Limb (tissue), 2 donors: Measurements from ENCODE around the gene PPP3CA.
"Not testable (repeated sequence)": the region's sequence is repeated elsewhere in the genome, so short reads cannot be mapped to it uniquely, and the experiment has no call there.

Source experiments
- DNase-seq, 2 donors: peaks; one replicate each; pipeline ENCODE4 v3.0.0-alpha.2; 2016; ENCODE audit errors: extremely low spot score in 2 of 2

PPP3CA gene

DNA sequence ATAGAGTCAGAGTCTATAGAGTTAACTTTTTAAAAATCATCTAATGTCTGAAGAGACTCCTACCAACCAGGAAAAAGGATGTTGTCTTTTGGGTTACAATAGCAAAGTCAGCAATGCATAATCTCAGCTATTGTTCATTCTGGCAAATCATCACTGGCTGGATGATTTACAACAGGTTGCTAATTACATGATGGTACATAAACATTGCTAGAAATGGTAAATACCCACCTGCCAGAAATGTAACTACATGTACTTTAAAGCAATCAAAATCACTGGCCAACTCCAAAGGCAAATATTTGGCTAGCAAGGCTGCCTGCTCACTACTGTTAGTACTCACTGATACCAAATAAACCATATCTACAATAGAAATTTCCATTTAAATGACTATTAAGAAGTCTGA, 91.1 kb downstream of the PPP3CA start:
- DNase-seq: no peak

DNA sequence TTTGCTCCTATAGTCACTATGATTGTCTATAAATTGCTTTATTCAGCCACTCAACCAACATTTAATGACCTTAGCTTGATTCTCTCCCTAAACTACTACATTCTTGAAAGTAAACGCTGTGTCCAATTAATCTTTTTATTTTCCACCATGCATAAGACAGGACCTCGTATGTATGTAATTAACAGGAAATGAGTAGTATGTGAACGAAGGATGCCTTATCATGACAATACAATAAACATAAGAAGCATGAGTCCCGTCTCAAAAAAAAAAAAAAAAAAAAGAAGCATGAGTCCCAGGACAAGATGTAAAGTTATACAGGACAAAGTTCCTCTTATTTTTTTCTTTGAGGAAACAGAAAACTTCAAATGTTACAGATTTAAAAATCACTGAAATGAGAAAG, 92.5 kb downstream of the PPP3CA start:
- DNase-seq: no peak

GRCh38 chr4:101253121-101253520, 94.2 kb downstream of the PPP3CA start:
- no peak for DNase-seq

DNA sequence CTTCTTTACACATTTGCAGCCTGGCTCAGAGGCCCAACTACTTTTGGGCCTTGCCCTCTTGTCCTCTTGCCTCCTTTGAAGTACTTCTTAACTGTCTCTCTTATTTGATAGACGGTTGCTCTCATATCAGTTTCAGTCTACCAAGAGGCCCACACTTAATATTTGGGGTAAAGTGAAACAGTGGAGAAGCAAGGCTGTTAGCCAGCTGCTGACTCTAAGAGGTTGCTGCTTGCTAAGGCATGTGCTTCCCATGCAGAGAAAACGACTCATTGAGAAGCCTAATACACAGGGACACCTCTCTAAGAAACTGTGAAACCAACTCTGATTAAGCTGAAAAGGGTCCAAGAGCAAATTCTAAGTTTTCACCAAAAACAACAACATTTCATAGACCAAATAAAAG, 94.6 kb downstream of the PPP3CA start:
- DNase-seq: no peak

DNA sequence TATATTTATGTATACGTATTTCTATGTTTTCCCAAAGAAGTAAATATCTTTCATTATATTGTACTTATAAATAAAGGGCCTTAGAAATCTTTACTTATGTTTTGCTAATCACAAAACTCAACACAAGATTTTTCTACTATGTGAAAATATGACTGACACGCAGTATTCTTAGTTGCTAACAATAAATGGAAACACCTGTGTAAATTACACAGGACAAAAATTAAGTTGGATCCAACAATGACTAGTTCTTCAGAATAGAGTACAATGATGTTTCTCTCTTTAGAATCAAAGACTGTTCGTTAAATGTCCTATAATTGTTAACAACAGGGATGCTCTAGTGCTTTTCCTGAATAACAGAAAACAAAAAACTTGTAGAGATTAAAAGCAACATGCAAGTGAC, 96.1 kb downstream of the PPP3CA start:
- DNase-seq: no peak

GRCh38 chr4:101244349-101244748, 103.0 kb downstream of the PPP3CA start:
- DNase-seq: no peak

DNA sequence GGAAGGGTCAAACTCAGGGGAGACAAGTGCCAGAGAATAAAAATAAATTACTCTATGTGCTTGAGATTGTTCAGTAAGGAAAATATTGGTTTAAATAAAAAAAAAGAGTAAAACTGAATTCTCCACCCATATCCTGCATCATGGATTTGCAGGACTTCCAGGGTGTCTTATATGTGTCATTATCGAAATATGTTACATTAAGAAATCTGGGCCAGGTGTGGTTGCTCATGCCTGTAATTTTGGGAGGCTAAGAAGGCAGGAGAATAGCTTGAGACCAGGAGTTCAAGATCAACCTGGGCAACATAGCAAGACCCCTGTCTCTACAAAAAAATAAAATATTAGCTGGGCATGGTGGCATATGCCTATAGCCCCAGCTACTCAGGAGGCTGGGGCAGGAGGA, 104.9 kb downstream of the PPP3CA start:
- DNase-seq: no peak

DNA sequence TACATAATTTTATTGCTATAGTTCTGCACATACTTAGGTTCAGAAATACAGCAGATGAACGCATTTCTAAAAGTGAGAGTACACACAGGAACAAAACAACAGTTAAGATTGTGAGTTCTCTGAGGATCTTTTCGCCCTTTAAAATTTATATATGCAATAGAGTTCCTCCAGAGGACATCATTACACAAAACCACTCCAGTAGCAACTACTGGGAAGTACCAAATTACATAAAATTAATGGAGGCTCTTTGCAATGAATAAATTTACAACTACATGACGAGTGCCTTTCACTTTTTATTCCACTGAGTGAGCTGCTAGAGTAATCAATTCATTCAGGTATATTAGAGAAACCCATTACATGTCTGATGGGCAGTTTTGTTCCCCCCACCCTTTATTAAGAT, 107.2 kb downstream of the PPP3CA start:
- DNase-seq: no peak

- no peak for DNase-seq
Measured at GRCh38 chr4:101239665-101240064, 107.7 kb downstream of the PPP3CA start.

- no peak for DNase-seq
Measured at GRCh38 chr4:101238706-101239105, 108.6 kb downstream of the PPP3CA start.

DNA sequence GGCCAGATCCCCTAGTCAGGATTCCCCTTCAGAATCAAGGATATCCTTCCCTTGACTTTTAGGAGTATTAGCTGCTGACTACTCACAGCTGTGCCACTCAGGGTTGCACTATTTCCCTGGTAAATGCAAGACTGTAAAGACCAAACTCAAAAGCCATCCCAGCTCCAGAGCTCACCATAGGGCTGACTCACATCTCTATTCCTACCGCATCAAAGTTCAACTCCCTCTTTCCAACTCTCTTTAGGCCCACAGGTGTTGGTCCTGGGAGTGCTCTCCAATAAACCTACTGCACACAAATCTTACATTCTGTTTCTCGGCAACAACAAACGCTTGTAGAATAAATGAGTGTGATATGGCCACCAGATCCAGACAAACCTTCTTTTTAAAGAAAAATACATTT, 109.6 kb downstream of the PPP3CA start:
- DNase-seq: no peak

GRCh38 chr4:101236097-101236496, 111.2 kb downstream of the PPP3CA start:
- no peak for DNase-seq

DNA sequence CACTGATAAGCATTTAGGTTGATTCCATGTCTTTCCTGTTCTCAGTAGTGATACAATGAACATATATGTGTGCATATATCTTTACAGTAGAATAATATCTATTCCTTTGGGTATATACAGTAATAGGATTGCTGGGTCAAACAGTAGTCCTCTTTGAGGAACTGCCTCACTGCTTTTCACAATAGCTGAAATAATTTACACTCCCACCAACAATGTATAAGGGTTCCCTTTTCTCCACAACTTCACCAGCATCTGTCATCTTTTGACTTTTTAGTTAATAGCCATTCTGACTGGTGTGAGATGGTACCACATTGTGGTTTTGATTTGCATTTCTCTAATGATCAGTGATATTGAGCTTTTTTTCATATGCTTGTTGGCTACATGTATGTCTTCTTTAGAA, 113.2 kb downstream of the PPP3CA start:
- DNase-seq: not testable (repeated sequence)

GRCh38 chr4:101232074-101232776, 115.1 kb downstream of the PPP3CA start:
- no peak for DNase-seq

DNA sequence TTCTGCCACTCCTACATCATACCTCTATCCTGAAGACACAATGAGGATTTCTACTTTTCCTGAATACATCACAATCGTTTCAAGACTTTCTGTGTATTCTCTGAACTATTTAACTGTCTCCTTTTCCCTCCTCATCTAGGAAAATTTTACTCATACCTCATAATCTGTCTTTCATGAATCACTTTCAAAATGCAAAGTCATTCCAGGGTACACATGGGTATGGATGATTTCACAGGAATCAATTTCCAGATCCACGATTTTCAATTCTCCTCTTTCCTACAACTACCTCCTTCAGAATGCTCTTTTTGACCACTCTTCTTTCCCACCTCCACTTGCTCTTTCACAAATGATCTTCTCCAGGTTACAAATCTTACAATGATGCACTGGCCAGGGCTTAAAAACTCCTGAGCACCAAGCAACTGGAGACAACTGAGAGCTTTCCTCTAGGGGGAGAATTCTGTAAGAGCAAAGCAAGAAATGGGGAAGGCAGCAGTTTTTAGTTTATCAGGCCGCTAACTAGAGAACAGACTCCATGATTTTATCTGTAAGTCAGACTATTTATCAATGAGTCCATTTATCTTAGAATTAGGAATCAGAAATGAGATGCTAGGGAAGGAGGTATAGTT, 116.4 kb downstream of the PPP3CA start:
- DNase-seq: no peak

DNA sequence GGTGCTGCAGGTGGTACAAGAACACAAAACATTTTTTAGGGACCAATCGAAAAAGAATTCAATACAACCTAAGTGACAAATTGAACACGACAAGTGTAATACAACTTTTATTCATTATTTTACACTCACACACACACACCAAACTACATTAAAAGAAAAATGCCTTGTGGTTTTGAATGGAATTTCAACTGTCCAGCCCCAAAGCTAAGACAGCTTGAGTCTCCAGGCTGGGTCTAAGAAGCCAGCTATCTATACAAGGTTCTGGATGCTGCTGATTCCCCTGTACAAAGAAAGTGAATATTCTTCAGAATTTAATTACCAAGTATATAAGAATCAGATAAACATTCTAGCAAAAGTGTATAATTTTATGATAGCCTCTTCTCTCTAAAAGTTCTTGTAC, 118.2 kb downstream of the PPP3CA start:
- no peak for DNase-seq

DNA sequence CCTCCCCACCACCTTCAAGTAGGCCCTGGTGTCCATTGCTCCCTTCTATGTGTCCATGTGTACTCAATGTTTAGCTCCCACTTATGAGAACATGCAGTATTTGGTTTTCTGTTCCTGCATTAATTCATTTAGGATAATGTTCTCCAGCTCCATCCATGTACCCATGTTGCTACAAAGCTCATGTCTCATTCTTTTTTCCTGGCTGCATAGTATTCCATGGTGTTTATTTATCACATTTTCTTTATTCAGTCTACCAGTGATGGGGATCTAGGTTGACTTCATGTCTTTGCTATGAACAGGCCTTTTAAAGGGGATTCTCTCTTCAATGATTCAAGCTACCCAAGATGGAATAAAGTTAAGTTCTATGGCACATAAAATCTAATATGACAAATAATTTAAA, 119.6 kb downstream of the PPP3CA start:
- DNase-seq: no peak

- no peak for DNase-seq
Measured at GRCh38 chr4:101224358-101225218, 122.7 kb downstream of the PPP3CA start.

- no peak for DNase-seq
Measured at GRCh38 chr4:101222156-101222845, 125.0 kb downstream of the PPP3CA start.

GRCh38 chr4:101221294-101221693, 126.0 kb downstream of the PPP3CA start:
- DNase-seq: no peak

DNA sequence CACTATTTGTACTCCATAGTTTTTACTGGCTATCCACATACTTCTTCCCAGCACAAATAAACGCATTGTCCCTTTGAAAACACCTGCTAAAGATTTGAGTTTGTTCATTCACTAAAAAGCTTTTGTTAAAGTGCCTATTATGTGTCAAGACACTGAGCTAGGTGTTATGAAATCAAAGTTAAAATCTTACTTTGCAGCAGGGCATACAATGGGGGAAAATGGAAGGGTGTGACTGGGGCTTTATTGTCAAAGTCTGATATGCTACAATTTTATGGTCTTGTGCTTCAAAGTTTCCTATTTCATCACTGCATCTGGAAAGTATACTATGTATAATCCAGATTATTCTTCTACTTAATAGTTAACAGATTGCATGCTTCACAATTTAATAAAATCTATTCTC, 128.4 kb downstream of the PPP3CA start:
- no peak for DNase-seq

DNA sequence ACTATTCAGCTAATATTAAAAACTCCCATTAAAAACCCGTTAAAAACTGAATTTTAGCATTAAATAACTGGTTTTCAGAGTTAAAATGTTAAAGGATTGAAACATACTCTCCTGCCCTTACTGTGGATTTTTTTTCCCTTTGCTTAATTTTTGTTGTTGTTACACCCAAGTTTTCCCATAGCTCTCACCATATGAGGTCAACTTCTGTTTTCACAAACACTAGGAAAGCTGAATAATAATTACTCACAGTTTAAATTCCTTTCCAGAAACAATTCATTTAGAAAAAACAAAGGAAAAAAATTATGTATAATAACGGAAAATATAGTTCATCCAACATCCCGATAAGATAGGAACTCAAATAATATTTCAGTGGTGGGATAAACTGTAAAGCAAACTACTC, 129.0 kb downstream of the PPP3CA start:
- no peak for DNase-seq
